Neutrophil (primary cell): ENCODE data around the gene NCAPG2.

Experiments
- H3K27ac ChIP-seq: fragments of 200-600 bp; sonication (generic); 2 replicates; pipeline ENCODE4 v1.5.1; 2016; ENCODE audit warnings: mild to moderate bottlenecking, moderate library complexity
- H3K27me3 ChIP-seq: fragments of 200-600 bp; sonication (generic); 2 replicates; pipeline ENCODE4 v1.6.0; 2016; ENCODE audit warnings: mild to moderate bottlenecking
- H3K36me3 ChIP-seq: fragments of 200-600 bp; sonication (generic); 2 replicates; pipeline ENCODE4 v1.5.1; 2017
- H3K4me1 ChIP-seq, 2 experiments: fragments of 200-600 bp in 1 of 2; sonication (generic) in 1 of 2; 1 replicate in 1 of 2; 2 replicates in 1 of 2; pipeline versions ENCODE4 v1.5.1 to v1.6.1; 2013 to 2016; ENCODE audit warnings: low read depth in 1 of 2, low read length in 1 of 2, mild to moderate bottlenecking in 1 of 2, moderate library complexity in 1 of 2; ENCODE audit not compliant: control insufficient read depth in 1 of 2, insufficient read depth in 1 of 2
- H3K4me3 ChIP-seq, 2 experiments: fragments of 200-600 bp in 1 of 2; sonication (generic) in 1 of 2; 1 replicate in 1 of 2; 2 replicates in 1 of 2; pipeline ENCODE4 v1.5.1; 2013 to 2016; ENCODE audit warnings: low read depth in 1 of 2, low read length in 1 of 2, mild to moderate bottlenecking in 1 of 2, moderate library complexity in 1 of 2
- H3K9me3 ChIP-seq: fragments of 200-600 bp; sonication (generic); 2 replicates; pipeline ENCODE4 v1.5.1; 2016
- CTCF ChIP-seq: fragments of 200-600 bp; sonication (generic); IDR thresholded peaks from 2 replicates; pipeline ENCODE4 v1.5.1; 2016; ENCODE audit warnings: antibody characterized with exemption

NCAPG2 gene

GRCh38 chr7:158664406-158664805 is 40.2 kb downstream of the NCAPG2 start:
- Histone ChIP-seq H3K27me3 (no peaks in the 10 kb centered on the region), H3K4me3 (no peak overlapping the region), H3K36me3 (peaks cover 77% of the 10 kb centered on the region), H3K27ac (no peak overlapping the region), H3K4me1 (no peaks in the 10 kb centered on the region), H3K9me3 (no peaks in the 10 kb centered on the region)
- TF ChIP-seq CTCF = no peak

- TF ChIP-seq CTCF = no peak
- no peaks in the 10 kb centered on the region for H3K9me3 ChIP-seq
- H3K4me3 ChIP-seq = no peak overlapping the region
- H3K4me1 ChIP-seq = no peaks in the 10 kb centered on the region
- H3K27ac ChIP-seq = no peak overlapping the region
- no peaks in the 10 kb centered on the region for H3K27me3 ChIP-seq
- peaks cover 74% of the 10 kb centered on the region for H3K36me3 ChIP-seq
Observed at GRCh38 chr7:158663428-158663741, 41.2 kb downstream of the NCAPG2 start.

- no peaks in the 10 kb centered on the region for H3K4me1 ChIP-seq
- H3K9me3 ChIP-seq = no peaks in the 10 kb centered on the region
- H3K36me3 ChIP-seq = peaks cover 78% of the 10 kb centered on the region
- H3K27me3 ChIP-seq = no peaks in the 10 kb centered on the region
- no peak overlapping the region for H3K4me3 ChIP-seq
- TF ChIP-seq CTCF = no peak
- no peak overlapping the region for H3K27ac ChIP-seq
Observed at GRCh38 chr7:158662610-158663427, 41.8 kb downstream of the NCAPG2 start.

GRCh38 chr7:158658475-158658874 is 46.1 kb downstream of the NCAPG2 start:
- H3K36me3 ChIP-seq = peaks cover 85% of the 10 kb centered on the region
- H3K4me1 ChIP-seq = no peaks in the 10 kb centered on the region
- no peak for TF ChIP-seq CTCF
- no peaks in the 10 kb centered on the region for H3K9me3 ChIP-seq
- H3K27me3 ChIP-seq = no peaks in the 10 kb centered on the region
- H3K4me3 ChIP-seq = no peak overlapping the region
- no peak overlapping the region for H3K27ac ChIP-seq

- Histone ChIP-seq H3K36me3 (peaks cover 78% of the 10 kb centered on the region), H3K4me3 (no peak overlapping the region), H3K27ac (no peak overlapping the region), H3K27me3 (no peaks in the 10 kb centered on the region), H3K9me3 (no peaks in the 10 kb centered on the region), H3K4me1 (no peaks in the 10 kb centered on the region)
- TF ChIP-seq CTCF = no peak
Observed at GRCh38 chr7:158657189-158657746, 47.3 kb downstream of the NCAPG2 start.
